Stimulated activated CD4-positive, alpha-beta T cell treated with anti-CD3 and anti-CD28 coated beads, Interleukin-12 subunit alpha, Interleukin-12 subunit beta, amount 100 ng/mL, for 4 hours (primary cell): ENCODE data around the gene ATL3.
A peak's percentile ranks its signal among the peaks of the same experiment; 100 is the strongest.
"Not testable (repeated sequence)": the region's sequence is repeated elsewhere in the genome, so short reads cannot be mapped to it uniquely, and the experiment has no call there.

Experiments used
- DNase-seq: peaks from one replicate; pipeline ENCODE4 v3.0.0-alpha.2; 2020

ATL3 gene

GRCh38 chr11:63619967-63620366 is 51.2 kb downstream of the ATL3 start:
- DNase-seq, result no peak

DNA sequence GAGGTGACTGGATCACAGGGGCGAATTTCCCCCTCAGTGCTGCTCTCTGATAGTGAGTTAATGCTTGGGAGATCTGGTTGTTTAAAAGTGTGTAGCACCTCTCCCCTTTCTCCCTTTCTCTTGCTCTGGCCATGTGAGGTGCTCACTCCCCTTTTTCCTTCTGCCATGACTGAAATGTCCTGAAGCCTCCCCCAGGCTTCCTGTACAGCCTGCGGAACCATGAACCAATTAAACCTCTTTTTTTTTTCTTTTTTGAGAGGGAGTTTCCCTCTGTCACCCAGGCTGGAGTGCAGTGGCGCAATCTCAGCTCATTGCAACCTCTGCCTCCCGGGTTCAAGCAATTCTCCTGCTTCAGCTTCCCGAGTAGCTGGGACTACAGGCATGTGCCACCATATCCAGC is 53.5 kb downstream of the ATL3 start:
- not testable (repeated sequence) for DNase-seq

- DNase-seq, result no peak
Measured at GRCh38 chr11:63616953-63617352, 54.2 kb downstream of the ATL3 start.

DNA sequence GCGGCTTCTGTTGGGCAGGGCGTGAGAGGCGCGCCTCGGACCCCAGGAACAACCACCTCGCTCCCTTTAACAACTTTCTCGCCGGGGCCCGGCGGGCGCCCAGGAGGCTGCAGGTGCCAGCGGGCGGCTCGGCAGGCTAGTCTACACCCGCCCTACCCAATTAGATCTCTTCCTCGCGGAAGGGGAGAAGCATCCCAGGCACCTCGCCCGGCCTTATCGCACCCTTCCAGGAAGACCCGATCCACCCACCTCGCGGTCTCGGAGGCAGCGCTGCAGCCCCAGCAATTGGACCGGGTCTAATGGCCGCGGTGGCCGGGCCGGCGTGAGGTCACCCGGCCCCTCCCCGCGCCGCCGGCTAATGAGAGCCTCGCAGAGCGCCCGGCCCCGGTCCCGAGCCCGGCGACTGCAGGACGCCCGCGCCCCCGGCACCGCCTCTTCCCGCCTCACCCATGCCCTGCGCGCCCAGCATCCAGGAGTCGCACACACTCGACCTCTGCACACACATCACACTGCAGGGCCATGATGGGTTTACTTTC is 57.0 kb downstream of the ATL3 start, which contains the start of gene PLAAT3:
Gene PLAAT3, minus strand, starts transcription at position 298 of the 536 bp plus-strand sequence. CDS start 419 bp downstream, outside the sequence.
- DNase-seq, result peak; percentile 19

GRCh38 chr11:63613517-63614135 is 57.5 kb downstream of the ATL3 start:
- DNase-seq, result peak; percentile 19

GRCh38 chr11:63612181-63612580 is 59.0 kb downstream of the ATL3 start:
- no peak for DNase-seq

DNA sequence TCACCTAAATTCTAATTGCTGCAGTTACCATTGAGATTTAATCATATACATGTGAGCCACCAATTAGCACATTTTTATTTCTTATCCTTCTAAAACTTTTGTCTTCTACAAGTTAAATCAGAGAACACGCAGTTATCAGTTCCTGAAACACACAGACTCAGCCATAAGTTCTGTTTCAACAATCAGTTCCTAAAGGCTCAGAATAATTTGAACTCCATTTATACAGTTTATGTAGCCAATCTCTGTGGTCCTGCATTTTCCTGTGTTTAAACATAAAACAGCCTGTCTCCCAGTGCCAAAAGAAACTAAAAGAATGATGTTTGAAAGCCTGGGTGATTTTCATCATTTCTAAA is 59.8 kb downstream of the ATL3 start:
- no peak for DNase-seq

GRCh38 chr11:63610604-63611394 is 60.4 kb downstream of the ATL3 start:
- DNase-seq, result no peak

DNA sequence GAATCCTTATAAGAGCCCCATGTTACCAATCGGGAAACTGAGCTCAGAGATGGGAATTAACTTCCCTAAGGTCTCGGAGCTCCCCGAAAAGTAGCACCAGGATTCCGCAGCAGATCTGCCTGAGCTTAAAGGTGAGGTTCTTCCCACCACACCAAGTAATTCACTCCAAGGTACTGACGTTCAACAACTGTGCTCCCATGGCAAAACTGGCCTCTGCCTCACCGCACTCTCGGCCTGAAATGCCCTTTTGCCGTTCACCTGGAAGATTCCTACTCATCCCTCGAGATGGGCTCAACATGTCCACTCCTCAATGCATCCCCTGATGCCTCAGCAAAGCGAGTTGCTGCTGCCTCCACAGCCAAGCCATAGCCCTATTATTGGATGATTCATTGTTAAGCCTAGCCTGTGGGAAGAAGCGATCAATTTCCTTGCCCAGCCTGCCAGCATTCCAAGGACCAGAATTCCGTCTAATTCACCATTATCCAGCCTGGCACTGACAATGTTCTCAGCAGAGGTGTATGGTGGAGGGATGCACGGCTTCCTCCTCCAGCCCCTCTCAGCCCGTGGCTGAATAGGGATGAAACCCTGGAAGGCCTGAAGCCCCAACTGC is 61.1 kb downstream of the ATL3 start:
- no peak for DNase-seq

DNA sequence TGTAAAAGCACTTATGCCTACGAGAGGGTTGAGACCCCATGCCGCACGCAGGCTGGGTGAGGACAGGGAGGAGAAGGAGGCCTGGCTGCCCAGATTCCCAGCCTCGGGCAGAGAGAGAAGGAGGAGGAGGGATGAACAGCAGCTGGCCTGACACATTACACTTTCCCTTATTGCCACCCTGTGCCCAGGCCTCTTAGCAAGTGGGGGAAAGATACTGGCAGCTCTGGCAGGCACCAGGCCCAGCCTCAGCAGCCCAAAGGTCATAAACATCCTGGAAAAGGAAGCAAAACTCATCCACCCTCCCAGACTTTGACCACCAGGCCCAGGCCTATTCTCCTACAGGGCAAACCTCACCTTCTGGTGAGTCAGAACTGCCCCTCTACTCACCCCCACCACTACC is 61.6 kb downstream of the ATL3 start:
- DNase-seq, result no peak

GRCh38 chr11:63608353-63609345 is 62.5 kb downstream of the ATL3 start:
- no peak for DNase-seq

- DNase-seq, result no peak
Measured at GRCh38 chr11:63603180-63603518, 68.0 kb downstream of the ATL3 start.

DNA sequence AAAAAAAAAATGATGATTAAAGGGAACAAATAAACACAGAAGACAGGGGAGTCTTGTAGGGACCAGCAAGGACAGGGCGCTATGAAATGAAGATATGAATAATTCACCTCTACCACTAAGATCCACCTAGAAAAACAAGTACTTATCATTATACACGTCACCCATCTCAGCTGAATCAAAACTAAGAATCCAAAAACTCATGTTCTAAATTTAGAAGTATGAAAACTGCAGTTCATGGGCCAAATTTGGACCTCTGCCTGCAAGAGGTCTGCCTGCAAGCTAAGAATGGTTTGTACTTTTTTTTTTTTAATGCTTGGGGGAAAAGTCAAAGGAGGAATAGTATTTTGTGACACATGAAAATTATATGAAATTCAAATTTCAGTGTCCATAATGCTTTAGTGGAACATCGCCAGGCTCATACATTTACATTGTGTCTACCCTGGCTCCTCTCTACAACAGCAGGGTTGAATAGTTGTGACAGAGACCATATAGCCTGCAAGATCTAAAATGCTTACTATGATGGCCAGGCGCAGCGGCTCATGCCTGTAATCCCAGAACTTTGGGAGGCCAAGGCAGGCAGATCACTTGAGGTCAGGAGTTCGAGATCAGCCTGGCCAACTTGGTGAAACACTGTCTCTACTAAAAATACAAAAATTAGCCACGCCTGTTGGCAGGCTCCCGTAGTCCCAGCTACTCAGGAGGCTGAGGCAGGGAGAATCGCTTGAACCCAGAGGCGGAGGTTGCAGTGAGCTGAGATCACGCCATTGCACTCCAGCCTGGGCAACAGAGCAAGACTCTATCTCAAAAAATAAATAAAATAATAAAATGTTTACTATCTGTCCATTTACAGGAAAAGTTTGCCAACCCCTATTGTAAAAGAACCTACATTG is 68.6 kb downstream of the ATL3 start:
- not testable (repeated sequence) for DNase-seq

DNA sequence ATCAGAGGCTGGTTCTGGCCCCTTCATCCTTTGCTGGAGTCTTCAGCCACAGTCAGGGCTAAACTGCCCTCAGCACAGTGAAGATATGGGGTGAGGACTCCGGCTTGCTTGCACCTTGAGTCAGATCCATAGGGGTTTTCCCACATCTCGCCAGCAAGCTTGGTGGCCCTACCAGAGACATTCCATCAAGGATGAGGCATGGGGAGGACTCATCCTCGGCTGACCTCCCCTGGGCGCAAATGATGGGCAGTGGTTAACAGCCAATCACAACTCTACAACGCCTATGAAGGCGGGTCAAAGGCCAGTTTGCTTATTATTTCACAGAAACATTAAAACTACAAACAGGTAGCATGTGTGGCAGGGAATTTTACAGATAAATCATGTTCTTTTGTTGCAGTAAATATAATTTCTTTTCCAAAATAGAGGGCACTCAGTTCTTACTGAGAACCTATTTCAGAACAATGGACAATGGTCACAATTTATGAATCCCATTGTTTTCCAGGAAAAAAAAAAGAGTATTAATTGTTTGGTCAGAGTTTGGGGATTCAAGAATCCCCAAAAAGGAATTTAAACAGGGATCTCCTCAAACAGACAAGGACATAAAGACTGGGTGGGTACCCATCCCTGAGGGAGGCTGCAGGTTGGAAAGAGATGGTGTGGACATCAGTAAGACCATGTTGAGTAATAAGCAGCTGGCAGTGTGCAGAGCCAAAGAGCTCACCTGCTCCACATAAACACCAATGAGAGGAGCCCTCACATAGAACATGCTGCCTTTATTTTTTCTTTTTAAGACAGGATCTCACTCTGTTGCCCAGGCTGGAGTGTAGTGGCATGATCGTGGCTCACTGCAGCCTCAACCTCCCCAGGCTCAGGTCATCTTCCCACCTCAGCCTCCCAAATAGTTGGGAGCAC is 71.7 kb downstream of the ATL3 start:
- DNase-seq, result no peak

GRCh38 chr11:63598556-63598955 is 72.6 kb downstream of the ATL3 start:
- no peak for DNase-seq

DNA sequence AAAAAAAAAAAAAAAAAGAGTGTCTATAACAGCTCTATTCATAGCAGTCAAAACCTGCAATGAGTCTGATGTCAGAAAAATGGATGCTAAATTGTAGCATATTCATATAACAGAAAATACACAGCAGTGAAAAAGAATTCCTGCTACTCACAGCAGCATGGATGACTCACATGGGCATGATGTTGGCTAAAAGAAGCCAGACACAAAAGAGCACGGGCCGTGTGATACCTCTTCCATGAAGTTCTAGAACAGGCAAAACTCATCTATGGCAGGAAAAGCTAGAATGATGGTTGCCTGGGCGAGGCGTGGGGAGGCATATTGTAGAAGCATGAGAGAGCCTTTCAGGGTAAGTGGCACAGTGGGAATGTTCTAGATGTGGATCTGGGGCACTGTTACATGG is 75.9 kb downstream of the ATL3 start:
- no peak for DNase-seq

GRCh38 chr11:63592975-63593395 is 78.2 kb downstream of the ATL3 start:
- DNase-seq, result no peak

- DNase-seq, result no peak
Measured at GRCh38 chr11:63590024-63590788, 81.0 kb downstream of the ATL3 start.

DNA sequence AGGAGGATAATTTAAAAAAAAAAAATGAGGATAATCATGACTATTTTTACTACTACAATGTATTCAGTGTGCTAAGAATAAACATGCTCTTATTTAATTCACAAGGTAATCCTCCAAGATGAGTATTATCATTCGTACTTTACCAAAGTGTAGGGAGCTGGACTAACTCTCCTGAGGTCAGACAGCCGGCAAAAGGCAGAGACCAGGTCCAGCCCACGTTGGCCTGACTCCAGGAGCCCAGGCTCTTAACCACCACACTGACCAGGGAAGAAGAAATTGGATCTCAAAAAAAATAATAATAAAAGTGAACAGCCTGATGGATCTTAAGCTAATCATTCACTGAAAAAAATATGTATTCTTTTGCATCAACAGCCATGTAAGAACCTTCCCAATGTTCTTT is 82.2 kb downstream of the ATL3 start:
- no peak for DNase-seq
